ENCODE results near the gene NAPG.

DNA sequence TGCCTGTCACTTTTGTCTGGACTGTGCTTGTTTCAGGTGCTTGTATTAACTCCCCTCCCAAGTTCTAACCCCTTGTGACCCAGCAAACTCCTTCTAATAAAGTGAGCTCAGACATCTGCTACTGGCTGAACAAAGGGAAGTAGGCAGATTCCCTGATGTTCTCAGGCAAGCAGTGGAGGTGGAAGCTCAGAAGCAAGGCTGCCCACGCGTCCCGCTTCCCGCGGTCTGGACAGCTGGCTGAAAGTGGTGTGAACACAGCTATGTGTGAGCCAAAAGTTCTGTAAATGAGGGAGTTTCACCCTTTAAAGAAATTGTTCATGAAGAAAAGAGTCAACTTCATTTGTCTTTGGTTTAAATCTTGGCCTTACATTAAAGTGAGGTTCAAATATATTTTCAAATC lies 40.0 kb downstream of the NAPG start:
- TF ChIP-seq, protein P1, sequence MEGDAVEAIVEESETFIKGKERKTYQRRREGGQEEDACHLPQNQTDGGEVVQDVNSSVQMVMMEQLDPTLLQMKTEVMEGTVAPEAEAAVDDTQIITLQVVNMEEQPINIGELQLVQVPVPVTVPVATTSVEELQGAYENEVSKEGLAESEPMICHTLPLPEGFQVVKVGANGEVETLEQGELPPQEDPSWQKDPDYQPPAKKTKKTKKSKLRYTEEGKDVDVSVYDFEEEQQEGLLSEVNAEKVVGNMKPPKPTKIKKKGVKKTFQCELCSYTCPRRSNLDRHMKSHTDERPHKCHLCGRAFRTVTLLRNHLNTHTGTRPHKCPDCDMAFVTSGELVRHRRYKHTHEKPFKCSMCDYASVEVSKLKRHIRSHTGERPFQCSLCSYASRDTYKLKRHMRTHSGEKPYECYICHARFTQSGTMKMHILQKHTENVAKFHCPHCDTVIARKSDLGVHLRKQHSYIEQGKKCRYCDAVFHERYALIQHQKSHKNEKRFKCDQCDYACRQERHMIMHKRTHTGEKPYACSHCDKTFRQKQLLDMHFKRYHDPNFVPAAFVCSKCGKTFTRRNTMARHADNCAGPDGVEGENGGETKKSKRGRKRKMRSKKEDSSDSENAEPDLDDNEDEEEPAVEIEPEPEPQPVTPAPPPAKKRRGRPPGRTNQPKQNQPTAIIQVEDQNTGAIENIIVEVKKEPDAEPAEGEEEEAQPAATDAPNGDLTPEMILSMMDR (IDR thresholded peaks at IDR 0.05), result no peak
- TF ChIP-seq ZC3H11A (IDR thresholded peaks at IDR 0.05), result no peak
- no peak for TF ChIP-seq JUN (IDR thresholded peaks at IDR 0.05)
- no peak for TF ChIP-seq NPAS2 (CRISPR knock-in tag; IDR thresholded peaks at IDR 0.05; ENCODE audit: borderline replicate concordance)
- no peak for TF ChIP-seq EP300 (IDR thresholded peaks at IDR 0.05)
- TF ChIP-seq POLR2A (IDR thresholded peaks at IDR 0.05; ENCODE audit: low read length), result no peak
- TF ChIP-seq RFX5 (IDR thresholded peaks at IDR 0.05), result no peak
- no peak for TF ChIP-seq HOXA7 (CRISPR knock-in tag; IDR thresholded peaks at IDR 0.05)
- no peak for TF ChIP-seq MYC (IDR thresholded peaks at IDR 0.05; ENCODE audit: borderline replicate concordance, low read length)
- no peak for TF ChIP-seq HDAC2 (IDR thresholded peaks at IDR 0.05)
- TF ChIP-seq NFE2L2 (conservative IDR thresholded peaks at IDR 0.05; ENCODE audit: low read length), result no peak
- TF ChIP-seq SMC3 (IDR thresholded peaks at IDR 0.05), result no peak
- TF ChIP-seq ZFP36 (IDR thresholded peaks at IDR 0.05; ENCODE audit: borderline replicate concordance, partially characterized antibody), result no peak
- TF ChIP-seq BHLHE40 (IDR thresholded peaks at IDR 0.05; ENCODE audit: low read depth, low read length), result no peak

Data from A549 (cell line).